Measurements from ENCODE around the gene MCFD2.

Gene MCFD2

GRCh38 chr2:46865181-46865970 lies 50.2 kb downstream of the MCFD2 start:
- Mint-ChIP-seq H3K27me3 (peaks cover 40% of the 10 kb centered on the region), H3K27ac (no peak overlapping the region), H3K36me3 (no peaks in the 10 kb centered on the region), H3K9me3 (peaks cover 12% of the 10 kb centered on the region), H3K4me3 (no peak overlapping the region), H3K4me1 (peaks cover 10% of the 10 kb centered on the region)
- CTCF ChIA-PET, result interaction anchor here (1.0 kb wide), 1 partner anchor 23 kb away, joined by 3 read pairs; no protein-coding TSS in a partner anchor
- DNase-seq, result no peak

- Mint-ChIP-seq H3K27me3 (peaks cover 36% of the 10 kb centered on the region), H3K27ac (no peak overlapping the region), H3K36me3 (no peaks in the 10 kb centered on the region), H3K4me1 (peaks cover 10% of the 10 kb centered on the region), H3K9me3 (peaks cover 12% of the 10 kb centered on the region), H3K4me3 (no peak overlapping the region)
- CTCF ChIA-PET, result interaction anchor here (0.6 kb wide), 1 partner anchor 460 kb away, joined by 3 read pairs; no protein-coding TSS in a partner anchor
- DNase-seq, result no peak
Measured at GRCh38 chr2:46863882-46864281, 51.7 kb downstream of the MCFD2 start.

- no peak for DNase-seq
- CTCF ChIA-PET, result interaction anchor here (0.5 to 0.9 kb wide), 3 partner anchors 26 to 84 kb away, joined by 3 to 5 read pairs (median 3); no protein-coding TSS in a partner anchor
- Mint-ChIP-seq H3K27ac (no peak overlapping the region), H3K36me3 (no peaks in the 10 kb centered on the region), H3K27me3 (peaks cover 31% of the 10 kb centered on the region), H3K4me3 (no peak overlapping the region), H3K9me3 (peaks cover 12% of the 10 kb centered on the region), H3K4me1 (peaks cover 10% of the 10 kb centered on the region)
Measured at GRCh38 chr2:46862514-46862913, 53.1 kb downstream of the MCFD2 start.

- H3K27ac Mint-ChIP-seq, result no peak overlapping the region
- H3K36me3 Mint-ChIP-seq, result no peaks in the 10 kb centered on the region
- H3K4me3 Mint-ChIP-seq, result no peak overlapping the region
- peaks cover 31% of the 10 kb centered on the region for H3K27me3 Mint-ChIP-seq
- H3K9me3 Mint-ChIP-seq, result peaks cover 12% of the 10 kb centered on the region
- peaks cover 10% of the 10 kb centered on the region for H3K4me1 Mint-ChIP-seq
- CTCF ChIA-PET, result interaction anchor here (0.5 to 0.9 kb wide), 3 partner anchors 26 to 84 kb away, joined by 3 to 5 read pairs (median 3); no protein-coding TSS in a partner anchor
- DNase-seq, result no peak
Measured at GRCh38 chr2:46861916-46862315, 53.7 kb downstream of the MCFD2 start.

- Mint-ChIP-seq H3K27ac (no peak overlapping the region), H3K9me3 (no peaks in the 10 kb centered on the region), H3K4me3 (no peak overlapping the region), H3K36me3 (no peaks in the 10 kb centered on the region), H3K27me3 (peaks cover 23% of the 10 kb centered on the region), H3K4me1 (no peaks in the 10 kb centered on the region)
- no peak for DNase-seq
- CTCF ChIA-PET, result no interaction called here
Measured at GRCh38 chr2:46859482-46859881, 56.1 kb downstream of the MCFD2 start.

GRCh38 chr2:46858702-46859090 lies 56.9 kb downstream of the MCFD2 start:
- DNase-seq, result no peak
- Mint-ChIP-seq H3K36me3 (no peaks in the 10 kb centered on the region), H3K4me3 (no peak overlapping the region), H3K9me3 (no peaks in the 10 kb centered on the region), H3K27ac (no peak overlapping the region), H3K4me1 (no peaks in the 10 kb centered on the region), H3K27me3 (peaks cover 24% of the 10 kb centered on the region)
- CTCF ChIA-PET, result no interaction called here

GRCh38 chr2:46857871-46858701 lies 57.5 kb downstream of the MCFD2 start:
- CTCF ChIA-PET, result no interaction called here
- Mint-ChIP-seq H3K27ac (no peak overlapping the region), H3K9me3 (no peaks in the 10 kb centered on the region), H3K4me3 (no peak overlapping the region), H3K36me3 (no peaks in the 10 kb centered on the region), H3K27me3 (peaks cover 24% of the 10 kb centered on the region), H3K4me1 (no peaks in the 10 kb centered on the region)
- no peak for DNase-seq

- H3K4me3 Mint-ChIP-seq, result no peak overlapping the region
- H3K36me3 Mint-ChIP-seq, result no peaks in the 10 kb centered on the region
- peaks cover 21% of the 10 kb centered on the region for H3K27me3 Mint-ChIP-seq
- no peak overlapping the region for H3K27ac Mint-ChIP-seq
- CTCF ChIA-PET, result interaction anchor here (0.6 kb wide), 1 partner anchor 16 kb away, joined by 3 read pairs; no protein-coding TSS in a partner anchor
- H3K4me1 Mint-ChIP-seq, result no peaks in the 10 kb centered on the region
- no peak for DNase-seq
- H3K9me3 Mint-ChIP-seq, result no peaks in the 10 kb centered on the region
Measured at GRCh38 chr2:46856336-46856735, 59.3 kb downstream of the MCFD2 start.

- CTCF ChIA-PET, result interaction anchor here (0.6 kb wide), 1 partner anchor 17 kb away, joined by 3 read pairs; no protein-coding TSS in a partner anchor
- no peaks in the 10 kb centered on the region for H3K4me1 Mint-ChIP-seq
- H3K36me3 Mint-ChIP-seq, result no peaks in the 10 kb centered on the region
- no peak for DNase-seq
- H3K27me3 Mint-ChIP-seq, result peaks cover 18% of the 10 kb centered on the region
- no peaks in the 10 kb centered on the region for H3K9me3 Mint-ChIP-seq
- no peak overlapping the region for H3K27ac Mint-ChIP-seq
- no peak overlapping the region for H3K4me3 Mint-ChIP-seq
Measured at GRCh38 chr2:46855805-46856204, 59.8 kb downstream of the MCFD2 start.

- CTCF ChIA-PET, result no interaction called here
- no peaks in the 10 kb centered on the region for H3K4me1 Mint-ChIP-seq
- H3K27ac Mint-ChIP-seq, result no peak overlapping the region
- H3K36me3 Mint-ChIP-seq, result no peaks in the 10 kb centered on the region
- H3K9me3 Mint-ChIP-seq, result no peaks in the 10 kb centered on the region
- DNase-seq, result no peak
- H3K27me3 Mint-ChIP-seq, result peaks cover 22% of the 10 kb centered on the region
- no peak overlapping the region for H3K4me3 Mint-ChIP-seq
Measured at GRCh38 chr2:46854260-46854659, 61.3 kb downstream of the MCFD2 start.

GRCh38 chr2:46852598-46852997 lies 63.0 kb downstream of the MCFD2 start:
- Mint-ChIP-seq H3K4me3 (no peak overlapping the region), H3K9me3 (no peaks in the 10 kb centered on the region), H3K27ac (no peak overlapping the region), H3K27me3 (peaks cover 35% of the 10 kb centered on the region), H3K4me1 (no peaks in the 10 kb centered on the region), H3K36me3 (no peaks in the 10 kb centered on the region)
- CTCF ChIA-PET, result no interaction called here
- no peak for DNase-seq

GRCh38 chr2:46852124-46852523 lies 63.5 kb downstream of the MCFD2 start:
- Mint-ChIP-seq H3K9me3 (no peaks in the 10 kb centered on the region), H3K4me1 (no peaks in the 10 kb centered on the region), H3K4me3 (no peak overlapping the region), H3K36me3 (no peaks in the 10 kb centered on the region), H3K27ac (no peak overlapping the region), H3K27me3 (peaks cover 35% of the 10 kb centered on the region)
- CTCF ChIA-PET, result no interaction called here
- DNase-seq, result no peak
